RWPE2 (cell line): ENCODE data around the gene IFNA10.
A peak's percentile ranks its signal among the peaks of the same experiment; 100 is the strongest.
"Not testable (repeated sequence)": the region's sequence is repeated elsewhere in the genome, so short reads cannot be mapped to it uniquely, and the experiment has no call there.

Experiments
- ATAC-seq: fragments of 200-7000 bp; cut with Tn5 transposase; 3 replicates; pipeline ENCODE4 v1.9.1; 2021; ENCODE audit warnings: low read depth
- DNase-seq: peaks from one replicate; pipeline ENCODE4 v3.0.0-alpha.2; 2020; ENCODE audit warnings: low spot score
- H3K27ac ChIP-seq: fragments of 450-650 bp; 2 replicates; pipeline ENCODE4 v1.5.1; 2017; ENCODE audit warnings: mild to moderate bottlenecking; ENCODE audit not compliant: poor library complexity, severe bottlenecking
- H3K27me3 ChIP-seq: fragments of 250-450 bp; sonication (Bioruptor Pico); 2 replicates; pipeline ENCODE4 v1.5.1; 2021; ENCODE audit warnings: mild to moderate bottlenecking, moderate library complexity; ENCODE audit not compliant: insufficient read depth, poor library complexity, severe bottlenecking
- H3K36me3 ChIP-seq: fragments of 250-450 bp; sonication (Bioruptor Pico); 2 replicates; pipeline ENCODE4 v1.5.1; 2020; ENCODE audit warnings: low read depth, mild to moderate bottlenecking, moderate library complexity
- H3K4me1 ChIP-seq: fragments of 250-450 bp; sonication (Bioruptor Pico); 2 replicates; pipeline ENCODE4 v1.5.1; 2021; ENCODE audit warnings: mild to moderate bottlenecking, moderate library complexity; ENCODE audit not compliant: insufficient read depth, poor library complexity, severe bottlenecking
- H3K4me3 ChIP-seq: fragments of 250-450 bp; sonication (Bioruptor Pico); 2 replicates; pipeline ENCODE4 v1.5.1; 2021; ENCODE audit warnings: mild to moderate bottlenecking, moderate library complexity; ENCODE audit not compliant: severe bottlenecking
- H3K9me3 ChIP-seq: fragments of 250-450 bp; sonication (Bioruptor Pico); 2 replicates; pipeline ENCODE4 v1.5.1; 2021; ENCODE audit warnings: mild to moderate bottlenecking, moderate library complexity; ENCODE audit not compliant: severe bottlenecking
- CTCF ChIP-seq: fragments of 450-650 bp; IDR thresholded peaks from one replicate; pipeline ENCODE4 v1.5.1; 2017; ENCODE audit warnings: mild to moderate bottlenecking, moderate library complexity; ENCODE audit not compliant: poor library complexity, severe bottlenecking

IFNA10 gene

GRCh38 chr9:21210311-21210710, 3.4 kb upstream of the IFNA10 start:
- ATAC-seq, result no peak
- peaks cover 5% of the 10 kb centered on the region for H3K27me3 ChIP-seq
- no peaks in the 10 kb centered on the region for H3K36me3 ChIP-seq
- TF ChIP-seq CTCF, result no peak
- H3K4me3 ChIP-seq, result no peak overlapping the region
- no peak overlapping the region for H3K27ac ChIP-seq
- no peaks in the 10 kb centered on the region for H3K9me3 ChIP-seq
- DNase-seq, result no peak
- no peaks in the 10 kb centered on the region for H3K4me1 ChIP-seq

- TF ChIP-seq CTCF, result no peak
- Histone ChIP-seq H3K4me3 (no peak overlapping the region), H3K36me3 (no peaks in the 10 kb centered on the region), H3K4me1 (no peaks in the 10 kb centered on the region), H3K27me3 (peaks cover under 1% of the 10 kb centered on the region), H3K27ac (no peak overlapping the region), H3K9me3 (no peaks in the 10 kb centered on the region)
- DNase-seq, result no peak
- no peak for ATAC-seq
These were observed 1.7 kb downstream of the IFNA10 start for GRCh38 chr9:21205204-21205603.

- not testable (repeated sequence) for DNase-seq, H3K4me3 ChIP-seq, H3K27ac ChIP-seq, H3K4me1 ChIP-seq, ATAC-seq, H3K9me3 ChIP-seq, H3K36me3 ChIP-seq, H3K27me3 ChIP-seq
These were observed 4.8 kb downstream of the IFNA10 start, which contains the start of gene IFNA7 for GRCh38 chr9:21202105-21202504. TSS of gene IFNA7 (minus strand) at chr9:21202205. CDS start at chr9:21202165, 40 bp downstream.

GRCh38 chr9:21194867-21195776, 11.8 kb downstream of the IFNA10 start:
- H3K4me3 ChIP-seq, H3K36me3 ChIP-seq, H3K27me3 ChIP-seq, H3K9me3 ChIP-seq, DNase-seq, H3K4me1 ChIP-seq, H3K27ac ChIP-seq: not testable (repeated sequence)
- peak; percentile 58 for TF ChIP-seq CTCF
- ATAC-seq, result peak; percentile 73; the same call in 2 of the 3 replicates

GRCh38 chr9:21187487-21187886, 19.5 kb downstream of the IFNA10 start, which contains the start of gene IFNA4:
TSS of gene IFNA4 (minus strand) at chr9:21187587. CDS start at chr9:21187531, 56 bp downstream.
- H3K36me3 ChIP-seq, DNase-seq, H3K9me3 ChIP-seq, H3K4me3 ChIP-seq, H3K27ac ChIP-seq, ATAC-seq, H3K4me1 ChIP-seq: not testable (repeated sequence)
- peaks cover 16% of the 10 kb centered on the region for H3K27me3 ChIP-seq
